Gastrocnemius medialis (tissue), 4 donors: ENCODE results near the gene NDUFA12. TPM values are rescaled to one million over a fixed set of nuclear protein-coding genes. Genes with fewer than 3 reads are reported as not detected.

Source experiments
- ATAC-seq, 2 donors: fragments of 150-250 bp; one replicate each; pipeline ENCODE4 v1.9.1; 2016
- DNase-seq, 2 donors: peaks; one replicate each; pipeline ENCODE4 v3.0.0-alpha.2; 2019
- H3K27ac ChIP-seq, 4 donors: fragments of 200-600 bp; sonication (generic); 1 replicate in 1 of 4; 2 replicates in 3 of 4; pipeline ENCODE4 v1.5.1; 2016 to 2018; ENCODE audit warnings: mild to moderate bottlenecking in 2 of 4, moderate library complexity in 1 of 4
- H3K27me3 ChIP-seq, 3 donors: fragments of 200-600 bp; sonication (generic) in 2 of 3; 1 replicate in 1 of 3; 2 replicates in 2 of 3; pipeline versions ENCODE4 v1.5.1 to v1.6.0; 2016 to 2019; ENCODE audit warnings: mild to moderate bottlenecking in 1 of 3, moderate library complexity in 1 of 3
- H3K36me3 ChIP-seq, 2 donors: fragments of 200-600 bp; sonication (generic) in 1 of 2; one replicate each; pipeline ENCODE4 v1.5.1; 2017 to 2018
- H3K4me1 ChIP-seq, 2 donors: fragments of 200-600 bp; sonication (generic) in 1 of 2; one replicate each; pipeline ENCODE4 v1.5.1; 2016 to 2017; ENCODE audit warnings: mild to moderate bottlenecking in 2 of 2
- H3K4me3 ChIP-seq, 4 donors: fragments of 200-600 bp; sonication (generic) in 3 of 4; 1 replicate in 1 of 4; 2 replicates in 3 of 4; pipeline ENCODE4 v1.5.1; 2016 to 2019; ENCODE audit warnings: mild to moderate bottlenecking in 2 of 4
- H3K9me3 ChIP-seq, 3 donors: fragments of 200-600 bp; sonication (generic) in 2 of 3; 1 replicate in 1 of 3; 2 replicates in 2 of 3; pipeline ENCODE4 v1.5.1; 2016 to 2019
- CTCF ChIP-seq, 5 experiments: fragments of 450-650 bp in 3 of 5; fragments of 200-600 bp in 2 of 5; sonication (generic) in 2 of 5; IDR thresholded peaks in 4 of 5; conservative IDR thresholded peaks in 1 of 5; 1 replicate in 4 of 5; 2 replicates in 1 of 5; pipeline ENCODE4 v1.5.1; 2016 to 2019; ENCODE audit warnings: antibody characterized with exemption in 5 of 5, mild to moderate bottlenecking in 3 of 5, moderate library complexity in 3 of 5
- POLR2A ChIP-seq, 2 donors: fragments of 450-650 bp; IDR thresholded peaks; one replicate each; pipeline ENCODE4 v1.6.1; 2017; ENCODE audit warnings: antibody characterized with exemption in 2 of 2, mild to moderate bottlenecking in 2 of 2, moderate library complexity in 2 of 2
- in situ Hi-C, 4 donors: fragments of 200-750 bp; cut with MboI; loops; one replicate each; pipeline versions ENCODE4 v1.15.0 to v1.8.0; 2017; ENCODE audit warnings: low sequenced_read_pairs in 4 of 4
- intact Hi-C: fragments of 100-400 bp; cut with DNase I; formaldehyde crosslinking; loops from one replicate; pipeline ENCODE4 v1.15.1; 2023; ENCODE audit warnings: low total_unique reads
- total RNA-seq, 4 donors: library from RNA; depleted of rRNA; stranded (reverse); fragments of >200 nt; gene quantifications; one replicate each; pipeline versions ENCODE4 v1.1.0 to v1.2.3, GENCODE V29; 2016

NDUFA12 gene
- total RNA-seq, 4 donors from 2014 or later = 225 to 382 (median 356) TPM

DNA sequence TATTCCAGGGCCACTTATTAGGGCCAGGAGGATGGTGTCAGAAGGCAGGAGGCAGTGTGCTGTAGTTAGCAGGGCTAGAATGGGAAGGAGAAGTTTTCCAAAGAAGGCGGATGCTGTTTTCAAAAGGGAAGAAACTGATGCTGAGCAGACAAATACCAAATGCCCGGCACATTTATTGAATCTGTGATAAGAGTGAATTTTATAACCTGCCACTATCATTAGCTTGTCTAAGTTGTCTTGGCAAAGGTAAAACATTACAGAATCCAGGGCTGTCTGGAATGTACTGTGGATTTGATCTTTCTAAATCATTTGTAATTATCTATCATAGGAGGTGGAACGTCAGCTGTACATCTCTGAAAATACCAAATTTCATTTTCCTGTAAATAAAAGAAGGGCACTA is 40.8 kb downstream of the NDUFA12 start:
- no peak overlapping the region for H3K4me3 ChIP-seq
- intact Hi-C loops (no loop called here), in situ Hi-C loops (no loop called here)
- DNase-seq = no peak
- no peaks in the 10 kb centered on the region for H3K4me1 ChIP-seq
- ATAC-seq = no peak
- H3K27me3 ChIP-seq = no peaks in the 10 kb centered on the region
- H3K36me3 ChIP-seq = no peaks in the 10 kb centered on the region
- H3K9me3 ChIP-seq = no peaks in the 10 kb centered on the region
- no peak overlapping the region for H3K27ac ChIP-seq
- TF ChIP-seq POLR2A (IDR thresholded peaks at IDR 0.05) = no peak
- no peak for TF ChIP-seq CTCF (IDR thresholded peaks at IDR 0.05 in 4 of 5, conservative IDR thresholded peaks at IDR 0.05 in 1 of 5)

DNA sequence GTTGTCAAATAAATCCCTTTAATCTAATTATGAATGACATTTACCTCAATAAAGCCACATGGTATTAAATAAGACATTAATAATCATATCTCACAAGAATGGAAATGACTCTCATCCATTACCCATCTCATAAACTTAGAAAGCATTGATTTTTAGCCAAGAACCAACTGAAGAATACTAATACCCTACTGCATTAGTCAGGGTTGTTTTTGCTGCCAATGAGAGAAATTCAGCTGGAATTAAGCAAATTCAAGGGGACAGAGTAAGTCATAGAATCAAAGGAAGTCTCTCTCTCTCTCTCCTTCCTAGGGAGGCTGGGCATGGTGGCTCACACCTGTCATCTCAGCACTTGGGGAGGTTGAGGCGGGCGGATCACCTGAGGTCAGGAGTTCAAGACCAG is 41.6 kb downstream of the NDUFA12 start:
- DNase-seq = no peak
- H3K27me3 ChIP-seq = no peaks in the 10 kb centered on the region
- no peaks in the 10 kb centered on the region for H3K4me1 ChIP-seq
- H3K36me3 ChIP-seq = no peaks in the 10 kb centered on the region
- H3K4me3 ChIP-seq = no peak overlapping the region
- ATAC-seq = no peak
- TF ChIP-seq POLR2A (IDR thresholded peaks at IDR 0.05) (no peak), CTCF (IDR thresholded peaks at IDR 0.05 in 4 of 5, conservative IDR thresholded peaks at IDR 0.05 in 1 of 5) (no peak)
- H3K27ac ChIP-seq = no peak overlapping the region
- intact Hi-C loops = no loop called here
- no peaks in the 10 kb centered on the region for H3K9me3 ChIP-seq
- in situ Hi-C loops = no loop called here

DNA sequence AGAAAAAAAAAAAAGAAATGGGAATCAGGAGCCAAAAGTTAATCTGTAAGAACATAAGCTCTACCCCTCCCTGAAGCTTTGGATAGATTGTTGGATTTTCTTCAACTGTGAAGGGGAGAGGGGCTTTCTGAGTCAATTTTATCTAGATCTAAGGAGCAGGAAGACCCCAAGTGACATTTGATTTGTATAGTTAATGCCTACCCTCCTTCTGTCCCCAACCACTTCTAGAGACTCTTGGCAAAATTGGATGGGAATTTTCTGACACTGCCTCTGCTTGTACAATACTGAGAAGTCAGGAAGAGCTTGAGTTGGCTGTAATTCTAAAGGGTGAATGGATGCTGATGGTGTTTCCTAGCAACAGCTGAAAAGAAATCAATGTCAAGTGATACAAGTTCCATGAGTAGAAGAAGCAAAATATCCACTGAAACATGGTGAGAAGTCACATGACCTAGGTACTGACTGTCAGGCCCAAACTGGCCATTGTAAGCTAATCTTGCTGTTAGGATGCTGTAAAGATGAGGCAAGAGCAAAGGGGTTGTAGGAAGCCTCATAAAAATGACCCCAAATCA is 42.2 kb downstream of the NDUFA12 start:
- H3K27me3 ChIP-seq = no peaks in the 10 kb centered on the region
- ATAC-seq = no peak

GRCh38 chr12:94957006-94957405 is 46.5 kb downstream of the NDUFA12 start:
- intact Hi-C loops = no loop called here
- no peak for DNase-seq
- Histone ChIP-seq H3K27ac (no peak overlapping the region), H3K27me3 (no peaks in the 10 kb centered on the region), H3K4me1 (peaks cover 0 to 4% of the 10 kb centered on the region in 2 donors), H3K36me3 (no peaks in the 10 kb centered on the region), H3K4me3 (no peak overlapping the region), H3K9me3 (no peaks in the 10 kb centered on the region)
- in situ Hi-C loops = no loop called here
- no peak for ATAC-seq
- TF ChIP-seq CTCF (IDR thresholded peaks at IDR 0.05 in 4 of 5, conservative IDR thresholded peaks at IDR 0.05 in 1 of 5) = no peak
- TF ChIP-seq POLR2A (IDR thresholded peaks at IDR 0.05) = no peak

More for the DNA sequence above, 42.2 kb downstream of the NDUFA12 start:
- H3K4me1 ChIP-seq = no peaks in the 10 kb centered on the region
- no peaks in the 10 kb centered on the region for H3K36me3 ChIP-seq
- intact Hi-C loops = no loop called here
- H3K27ac ChIP-seq = no peak overlapping the region
- H3K9me3 ChIP-seq = no peaks in the 10 kb centered on the region
- no peak for TF ChIP-seq POLR2A (IDR thresholded peaks at IDR 0.05)
- no peak for TF ChIP-seq CTCF (IDR thresholded peaks at IDR 0.05 in 4 of 5, conservative IDR thresholded peaks at IDR 0.05 in 1 of 5)
- H3K4me3 ChIP-seq = no peak overlapping the region
- no peak for DNase-seq
- in situ Hi-C loops = no loop called here
